ENCODE results near the gene ARHGAP4. TPM values are rescaled to one million over a fixed set of nuclear protein-coding genes. Genes with fewer than 3 reads are reported as not detected.

Gene ARHGAP4
- total and polyA plus RNA-seq, 2 of the 4 experiments (the other 2 are of a cell fraction): 0.18 to 0.72 TPM

DNA sequence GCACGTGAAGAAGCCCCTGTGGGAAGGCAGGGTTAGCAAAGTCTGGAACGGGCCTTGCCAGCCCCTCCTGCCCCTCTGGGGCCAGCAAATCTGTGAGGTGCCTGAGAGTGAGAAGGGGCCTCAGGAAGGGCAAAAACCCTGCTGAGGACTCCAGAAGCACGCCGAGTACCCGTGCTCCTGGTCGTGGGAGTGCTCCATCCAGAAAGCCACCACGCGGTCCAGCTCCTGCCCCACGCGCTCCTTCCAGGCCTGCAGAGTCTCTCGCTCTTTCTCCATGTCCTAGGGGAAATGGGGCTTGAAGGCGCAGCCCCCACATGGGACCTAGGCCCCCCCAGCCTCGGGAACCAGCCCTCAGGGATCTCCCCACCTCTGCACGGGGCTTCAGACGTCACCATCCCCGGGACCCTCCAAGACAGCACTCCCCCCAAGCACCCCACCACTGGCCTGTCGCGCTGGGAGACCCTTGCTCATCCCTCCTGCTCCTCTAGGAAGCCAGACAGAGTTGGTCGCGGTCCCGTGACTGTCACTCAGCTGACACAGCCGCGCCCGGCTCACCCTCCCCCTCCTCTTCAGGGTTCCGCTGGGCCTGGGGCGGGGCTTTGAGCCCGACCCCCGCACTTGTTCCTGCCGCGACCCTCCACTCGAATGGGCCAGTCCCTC lies 18.2 kb upstream of the ARHGAP4 start, which contains the start of gene RENBP:
RENBP (minus strand) TSS at position 504 of the 660 bp plus-strand sequence; CDS start at position 471, 33 bp downstream.
- Histone ChIP-seq H3K27me3 (ENCODE audit: control insufficient read depth, insufficient read depth, low read length) (peaks cover 3% of the 10 kb centered on the region; the same call in 1 of the 2 replicates), H3K9ac (ENCODE audit: low read depth, low read length) (no peak within 1 kb of the TSS), H2AK5ac (ENCODE audit: low read depth, low read length) (no peak within 1 kb of the TSS), H3K14ac (replicated peaks; ENCODE audit: low read depth, low read length) (no peak within 1 kb of the TSS), H2BK120ac (ENCODE audit: low read depth, low read length) (no peak within 1 kb of the TSS), H2AK9ac (replicated peaks; ENCODE audit: low read depth, low read length, poor library complexity) (no peak within 1 kb of the TSS), H3K4me1 (ENCODE audit: control insufficient read depth, insufficient read depth, low read length) (no peaks in the 10 kb centered on the region), H2AFZ (replicated peaks; ENCODE audit: low read length, poor library complexity) (no peak within 1 kb of the TSS), H2BK5ac (ENCODE audit: low read depth, low read length, poor library complexity, severe bottlenecking) (no peak within 1 kb of the TSS), H3K56ac (ENCODE audit: extremely low read depth, insufficient read depth, low read length) (no peak within 1 kb of the TSS), H3K18ac (ENCODE audit: low read depth, low read length) (no peak within 1 kb of the TSS), H3K4me2 (ENCODE audit: low read depth, low read length) (no peak within 1 kb of the TSS), H3K4ac (ENCODE audit: low read depth, low read length) (no peak within 1 kb of the TSS), H3K79me1 (ENCODE audit: low read depth in 1 of 2, low read length in 2 of 2) (no peaks in the 10 kb centered on the region), H4K8ac (ENCODE audit: low read depth in 2 of 2, low read length in 2 of 2) (no peak within 1 kb of the TSS), H3K9me3 (ENCODE audit: control insufficient read depth, insufficient read depth, low read length) (no peaks in the 10 kb centered on the region), H4K20me1 (ENCODE audit: insufficient read depth, low read length) (no peaks in the 10 kb centered on the region), H2BK20ac (ENCODE audit: low read depth, low read length) (no peak within 1 kb of the TSS), H3K4me3 (ENCODE audit: insufficient read depth, low read depth, low read length) (no peak within 1 kb of the TSS), H4K91ac (ENCODE audit: insufficient read depth, low read depth, low read length) (no peak within 1 kb of the TSS), H2BK15ac (ENCODE audit: low read depth, low read length) (no peak within 1 kb of the TSS), H3K9me1 (ENCODE audit: insufficient read depth, low read length) (no peaks in the 10 kb centered on the region), H3K27ac (ENCODE audit: insufficient read depth, low read length) (no peak within 1 kb of the TSS), H3K23ac (ENCODE audit: low read depth, low read length) (no peak within 1 kb of the TSS), H3K36me3 (ENCODE audit: control insufficient read depth, insufficient read depth, low read length) (no peaks in the 10 kb centered on the region; the same call in 1 of the 2 replicates), H4K5ac (ENCODE audit: low read depth, low read length) (no peak within 1 kb of the TSS)
- POLR2A ChIA-PET (ENCODE audit: unreplicated experiment): no interaction called here
- TF ChIP-seq, protein P1, sequence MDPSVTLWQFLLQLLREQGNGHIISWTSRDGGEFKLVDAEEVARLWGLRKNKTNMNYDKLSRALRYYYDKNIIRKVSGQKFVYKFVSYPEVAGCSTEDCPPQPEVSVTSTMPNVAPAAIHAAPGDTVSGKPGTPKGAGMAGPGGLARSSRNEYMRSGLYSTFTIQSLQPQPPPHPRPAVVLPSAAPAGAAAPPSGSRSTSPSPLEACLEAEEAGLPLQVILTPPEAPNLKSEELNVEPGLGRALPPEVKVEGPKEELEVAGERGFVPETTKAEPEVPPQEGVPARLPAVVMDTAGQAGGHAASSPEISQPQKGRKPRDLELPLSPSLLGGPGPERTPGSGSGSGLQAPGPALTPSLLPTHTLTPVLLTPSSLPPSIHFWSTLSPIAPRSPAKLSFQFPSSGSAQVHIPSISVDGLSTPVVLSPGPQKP (IDR thresholded peaks at IDR 0.05; ENCODE audit: borderline replicate concordance, low read depth, low read length): no peak
- TF ChIP-seq, protein P2, sequence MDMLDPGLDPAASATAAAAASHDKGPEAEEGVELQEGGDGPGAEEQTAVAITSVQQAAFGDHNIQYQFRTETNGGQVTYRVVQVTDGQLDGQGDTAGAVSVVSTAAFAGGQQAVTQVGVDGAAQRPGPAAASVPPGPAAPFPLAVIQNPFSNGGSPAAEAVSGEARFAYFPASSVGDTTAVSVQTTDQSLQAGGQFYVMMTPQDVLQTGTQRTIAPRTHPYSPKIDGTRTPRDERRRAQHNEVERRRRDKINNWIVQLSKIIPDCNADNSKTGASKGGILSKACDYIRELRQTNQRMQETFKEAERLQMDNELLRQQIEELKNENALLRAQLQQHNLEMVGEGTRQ (IDR thresholded peaks at IDR 0.05; ENCODE audit: low read depth, low read length): no peak
- TF ChIP-seq MAZ (IDR thresholded peaks at IDR 0.05; ENCODE audit: borderline replicate concordance, low read depth, low read length) (no peak), SMC3 (IDR thresholded peaks at IDR 0.05; ENCODE audit: low read depth, low read length) (no peak), RFX5 (IDR thresholded peaks at IDR 0.05; ENCODE audit: low read depth, low read length) (no peak), FOS (IDR thresholded peaks at IDR 0.05; ENCODE audit: low read depth, low read length) (no peak), RAD21 (IDR thresholded peaks at IDR 0.05; ENCODE audit: low read length) (no peak), MXI1 (IDR thresholded peaks at IDR 0.05; ENCODE audit: borderline replicate concordance, low read depth, low read length) (no peak), POLR2A (IDR thresholded peaks at IDR 0.05; ENCODE audit: low read depth, low read length) (no peak), CHD1 (IDR thresholded peaks at IDR 0.05; ENCODE audit: low read depth, low read length) (no peak), MAFK (IDR thresholded peaks at IDR 0.05; ENCODE audit: low read depth, low read length) (no peak), NFE2L2 (IDR thresholded peaks at IDR 0.05; ENCODE audit: low read depth, low read length) (no peak)
- TF ChIP-seq, protein P3, sequence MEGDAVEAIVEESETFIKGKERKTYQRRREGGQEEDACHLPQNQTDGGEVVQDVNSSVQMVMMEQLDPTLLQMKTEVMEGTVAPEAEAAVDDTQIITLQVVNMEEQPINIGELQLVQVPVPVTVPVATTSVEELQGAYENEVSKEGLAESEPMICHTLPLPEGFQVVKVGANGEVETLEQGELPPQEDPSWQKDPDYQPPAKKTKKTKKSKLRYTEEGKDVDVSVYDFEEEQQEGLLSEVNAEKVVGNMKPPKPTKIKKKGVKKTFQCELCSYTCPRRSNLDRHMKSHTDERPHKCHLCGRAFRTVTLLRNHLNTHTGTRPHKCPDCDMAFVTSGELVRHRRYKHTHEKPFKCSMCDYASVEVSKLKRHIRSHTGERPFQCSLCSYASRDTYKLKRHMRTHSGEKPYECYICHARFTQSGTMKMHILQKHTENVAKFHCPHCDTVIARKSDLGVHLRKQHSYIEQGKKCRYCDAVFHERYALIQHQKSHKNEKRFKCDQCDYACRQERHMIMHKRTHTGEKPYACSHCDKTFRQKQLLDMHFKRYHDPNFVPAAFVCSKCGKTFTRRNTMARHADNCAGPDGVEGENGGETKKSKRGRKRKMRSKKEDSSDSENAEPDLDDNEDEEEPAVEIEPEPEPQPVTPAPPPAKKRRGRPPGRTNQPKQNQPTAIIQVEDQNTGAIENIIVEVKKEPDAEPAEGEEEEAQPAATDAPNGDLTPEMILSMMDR (conservative IDR thresholded peaks at IDR 0.05; ENCODE audit: low read depth, low read length): no peak
- BruUV-seq (replicated peaks): no TSS peak
- WGBS, 2 experiments (ENCODE audit: extremely low coverage in 2 of 2, insufficient read length in 1 of 2): 80% methylated on average over 10 of the region's 31 CpGs; no CpG with 5 or more reads in 1 of the 2 experiments
- no peak for ATAC-seq (ENCODE audit: low read depth)
- dilution Hi-C loops (cut with HindIII; ENCODE audit: low sequenced_read_pairs, unreplicated experiment) (no loop called here), intact Hi-C loops (cut with micrococcal nuclease) (no loop called here), in situ Hi-C loops (cut with MboI; ENCODE audit: low sequenced_read_pairs) (no loop called here)
- CTCF ChIA-PET: no interaction called here
- no peak for DNase-seq

Measured in IMR-90 (cell line).